ENCODE measurements around the gene WDR7. TPM values are rescaled to one million over a fixed set of nuclear protein-coding genes. Genes with fewer than 3 reads are reported as not detected.

The WDR7 gene
- total and polyA plus RNA-seq, 4 experiments from 2014 or later, result 22.3 to 50.8 (median 36.2) TPM

DNA sequence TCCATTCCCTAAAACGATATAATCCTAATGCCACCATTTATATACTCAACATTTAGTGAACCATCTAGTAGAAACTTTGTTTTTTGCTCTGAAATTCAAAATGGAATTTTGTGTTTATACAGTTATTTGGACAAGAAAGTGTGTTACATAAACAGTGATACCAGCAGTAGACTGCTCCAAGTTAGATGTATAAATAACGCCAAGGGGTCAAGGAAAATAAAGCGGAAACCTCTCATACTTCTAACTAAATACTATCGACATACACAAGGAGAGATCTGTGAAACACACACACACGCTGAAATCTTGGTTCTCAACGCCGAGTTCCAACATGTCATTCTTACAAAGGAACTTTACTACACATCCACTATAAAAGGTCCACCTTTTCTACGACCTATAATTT lies 14.0 kb upstream of the WDR7 start:
- peak in 1 of 5 donors; percentile 9 for DNase-seq
- H3K27ac ChIP-seq (ENCODE audit: low read depth, low read length), result peak overlapping the region; percentile 80
- ChIA-PET POLR2A (ENCODE audit: partially characterized antibody) (interaction anchor here (1.3 to 3.0 kb wide), 3 partner anchors 10 to 16 kb away, joined by 6 to 47 read pairs (median 12); partner anchors contain the start of gene WDR7), CTCF (ENCODE audit: partially characterized antibody) (interaction anchor here (1.0 to 2.2 kb wide), 5 partner anchors 10 to 74 kb away, joined by 3 to 6 read pairs (median 4); no protein-coding TSS in a partner anchor)
- no peaks in the 10 kb centered on the region for H3K9me3 ChIP-seq (ENCODE audit: control insufficient read depth in 1 of 2, low read length in 2 of 2)
- H3K4me3 ChIP-seq (ENCODE audit: low read length in 2 of 2), result peak overlapping the region; percentile 64 to 93
- intact Hi-C loops (cut with micrococcal nuclease), result loop anchor here (5.0 kb wide), 1 partner anchor 70 kb away; no protein-coding TSS in a partner anchor
- H3K36me3 Mint-ChIP-seq, result peaks cover 4 to 32% of the 10 kb centered on the region in 2 donors
- no peaks in the 10 kb centered on the region for H3K27me3 Mint-ChIP-seq
- H3K9me3 Mint-ChIP-seq, result no peaks in the 10 kb centered on the region
- H3K4me1 ChIP-seq (ENCODE audit: insufficient read depth, low read length), result peaks cover 48% of the 10 kb centered on the region
- H3K4me3 Mint-ChIP-seq, result peak overlapping the region; percentile 95 to 100 (median 99)
- no peaks in the 10 kb centered on the region for H3K36me3 ChIP-seq (ENCODE audit: insufficient read depth, low read length)
- H3K4me1 Mint-ChIP-seq, result peaks cover 41 to 63% (median 52%) of the 10 kb centered on the region in 4 donors
- peak overlapping the region; percentile 89 to 99 (median 98) for H3K27ac Mint-ChIP-seq
- H3K27me3 ChIP-seq (ENCODE audit: insufficient read depth, low read length), result no peaks in the 10 kb centered on the region

DNA sequence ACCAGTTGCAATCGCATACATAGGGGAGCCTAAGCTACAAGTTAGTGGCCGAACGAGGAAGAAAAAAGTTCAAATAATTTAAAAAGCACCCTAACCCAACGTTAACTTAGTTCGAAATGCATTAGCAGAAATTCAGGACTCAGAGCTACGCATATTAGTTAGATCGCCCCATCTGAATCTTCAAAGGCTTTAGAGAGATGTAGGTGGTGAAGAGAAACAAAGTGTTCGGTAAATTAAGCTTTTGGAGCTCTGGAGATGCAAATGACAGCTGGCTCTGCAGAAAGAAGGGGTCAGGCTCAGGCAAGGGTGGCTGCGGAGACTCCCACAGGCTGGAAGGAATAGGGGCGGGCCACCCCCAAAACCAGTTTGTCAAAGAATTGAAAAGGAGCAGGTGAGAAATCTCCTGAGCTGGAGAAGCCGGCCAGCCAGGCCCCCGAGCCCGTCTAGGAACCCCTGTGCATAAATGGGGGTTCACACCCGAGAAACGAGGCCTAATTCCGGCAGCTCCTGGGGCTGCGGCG lies 13.4 kb upstream of the WDR7 start:
- peaks cover 3 to 28% of the 10 kb centered on the region in 2 donors for H3K36me3 Mint-ChIP-seq
- no peaks in the 10 kb centered on the region for H3K9me3 Mint-ChIP-seq
- ChIA-PET POLR2A (ENCODE audit: partially characterized antibody) (interaction anchor here (1.1 to 3.0 kb wide), 5 partner anchors 9 to 42 kb away, joined by 3 to 47 read pairs (median 6); partner anchors contain the start of gene WDR7), CTCF (ENCODE audit: partially characterized antibody) (interaction anchor here (1.0 to 2.2 kb wide), 5 partner anchors 10 to 74 kb away, joined by 3 to 6 read pairs (median 4); no protein-coding TSS in a partner anchor)
- H3K4me1 Mint-ChIP-seq, result peaks cover 39 to 57% (median 48%) of the 10 kb centered on the region in 4 donors
- intact Hi-C loops (cut with micrococcal nuclease), result loop anchor here (1.0 to 5.0 kb wide), 4 partner anchors 14 to 993 kb away; partner anchors contain the start of genes NARS1 and WDR7
- H3K36me3 ChIP-seq (ENCODE audit: insufficient read depth, low read length), result no peaks in the 10 kb centered on the region
- no peaks in the 10 kb centered on the region for H3K27me3 Mint-ChIP-seq
- H3K27me3 ChIP-seq (ENCODE audit: insufficient read depth, low read length), result no peaks in the 10 kb centered on the region
- peak overlapping the region; percentile 89 to 99 (median 98) for H3K27ac Mint-ChIP-seq
- peak in 2 of 5 donors; percentile 4 to 47 for DNase-seq
- H3K9me3 ChIP-seq (ENCODE audit: control insufficient read depth in 1 of 2, low read length in 2 of 2), result no peaks in the 10 kb centered on the region
- peaks cover 42% of the 10 kb centered on the region for H3K4me1 ChIP-seq (ENCODE audit: insufficient read depth, low read length)
- H3K4me3 ChIP-seq (ENCODE audit: low read length in 2 of 2), result peak overlapping the region; percentile 64 to 93
- H3K4me3 Mint-ChIP-seq, result peak overlapping the region; percentile 95 to 100 (median 99)
- H3K27ac ChIP-seq (ENCODE audit: low read depth, low read length), result peak overlapping the region; percentile 80

- Histone ChIP-seq H3K4me1 (ENCODE audit: insufficient read depth, low read length) (peaks cover 42% of the 10 kb centered on the region), H3K9me3 (ENCODE audit: control insufficient read depth in 1 of 2, low read length in 2 of 2) (no peaks in the 10 kb centered on the region), H3K27ac (ENCODE audit: low read depth, low read length) (peak within 1 kb of the TSS; percentile 80), H3K36me3 (ENCODE audit: insufficient read depth, low read length) (no peaks in the 10 kb centered on the region), H3K27me3 (ENCODE audit: insufficient read depth, low read length) (no peaks in the 10 kb centered on the region), H3K4me3 (ENCODE audit: low read length in 2 of 2) (peak within 1 kb of the TSS; percentile 64 to 93)
- Mint-ChIP-seq H3K27ac (peak within 1 kb of the TSS; percentile 89 to 99 (median 98)), H3K4me3 (peak within 1 kb of the TSS; percentile 95 to 100 (median 99)), H3K9me3 (no peaks in the 10 kb centered on the region), H3K36me3 (peaks cover 0 to 25% of the 10 kb centered on the region in 2 donors), H3K27me3 (no peaks in the 10 kb centered on the region), H3K4me1 (peaks cover 37 to 53% (median 45%) of the 10 kb centered on the region in 4 donors)
- ChIA-PET CTCF (ENCODE audit: partially characterized antibody) (interaction anchor here (1.0 to 2.5 kb wide), 6 partner anchors 9 to 73 kb away, joined by 3 to 21 read pairs (median 5); partner anchors contain the start of gene WDR7), POLR2A (ENCODE audit: partially characterized antibody) (interaction anchor here (1.1 to 3.0 kb wide), 5 partner anchors 8 to 42 kb away, joined by 3 to 47 read pairs (median 6); partner anchors contain the start of gene WDR7)
- DNase-seq, result peak; percentile 97 to 99 (median 98)
- intact Hi-C loops (cut with micrococcal nuclease), result loop anchor here (1.0 to 5.0 kb wide), 4 partner anchors 13 to 992 kb away; partner anchors contain the start of genes NARS1 and WDR7
These were observed 12.7 kb upstream of the WDR7 start, which contains the start of gene TXNL1 for GRCh38 chr18:56638232-56639103. Gene TXNL1 (minus strand): TSS chr18:56638592. CDS start chr18:56638440, 152 bp downstream.

GRCh38 chr18:56639104-56639381 lies 12.1 kb upstream of the WDR7 start:
- intact Hi-C loops (cut with micrococcal nuclease), result loop anchor here (5.0 kb wide), 1 partner anchor 68 kb away; no protein-coding TSS in a partner anchor
- Histone ChIP-seq H3K27me3 (ENCODE audit: insufficient read depth, low read length) (no peaks in the 10 kb centered on the region), H3K36me3 (ENCODE audit: insufficient read depth, low read length) (no peaks in the 10 kb centered on the region), H3K9me3 (ENCODE audit: control insufficient read depth in 1 of 2, low read length in 2 of 2) (no peaks in the 10 kb centered on the region), H3K27ac (ENCODE audit: low read depth, low read length) (peak overlapping the region; percentile 80), H3K4me1 (ENCODE audit: insufficient read depth, low read length) (peaks cover 41% of the 10 kb centered on the region), H3K4me3 (ENCODE audit: low read length in 2 of 2) (peak overlapping the region; percentile 45 to 64)
- CTCF ChIA-PET (ENCODE audit: partially characterized antibody), result interaction anchor here (1.5 to 2.5 kb wide), 3 partner anchors 8 to 70 kb away, joined by 6 to 21 read pairs (median 6); partner anchors contain the start of gene WDR7
- Mint-ChIP-seq H3K27me3 (no peaks in the 10 kb centered on the region), H3K36me3 (peaks cover 0 to 23% of the 10 kb centered on the region in 2 donors), H3K27ac (peak overlapping the region; percentile 89 to 99 (median 98)), H3K4me3 (peak overlapping the region; percentile 95 to 100 (median 99)), H3K9me3 (no peaks in the 10 kb centered on the region), H3K4me1 (peaks cover 35 to 51% (median 43%) of the 10 kb centered on the region in 4 donors)
- peak in 1 of 5 donors; percentile 7 for DNase-seq
- POLR2A ChIA-PET (ENCODE audit: partially characterized antibody), result interaction anchor here (1.3 to 3.0 kb wide), 2 partner anchors 12 to 41 kb away, joined by 3 to 47 read pairs; partner anchors contain the start of gene WDR7

DNA sequence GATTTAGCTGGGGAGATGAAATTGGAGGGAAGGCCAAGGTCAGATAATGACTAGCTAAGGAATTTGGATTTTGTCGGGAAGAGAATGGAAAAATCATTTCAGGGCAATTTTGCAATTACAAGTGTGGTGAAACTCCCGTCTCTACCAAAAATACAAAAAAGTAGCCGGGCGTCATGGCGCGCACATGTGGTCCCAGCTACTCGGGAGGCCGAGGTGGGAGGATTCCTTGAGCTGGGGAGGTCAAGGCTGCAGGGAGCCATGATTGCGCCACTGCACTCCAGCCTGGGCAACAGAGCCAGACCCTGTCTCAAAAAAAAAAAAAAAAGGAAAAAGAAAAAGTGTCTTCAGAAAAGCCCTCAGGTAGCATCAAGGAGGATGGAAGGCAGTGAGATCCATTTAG lies 11.6 kb upstream of the WDR7 start:
- peak overlapping the region in 1 of 2 donors; percentile 64 for H3K4me3 ChIP-seq (ENCODE audit: low read length in 2 of 2)
- peaks cover 0 to 20% of the 10 kb centered on the region in 2 donors for H3K36me3 Mint-ChIP-seq
- no peak overlapping the region for H3K27ac ChIP-seq (ENCODE audit: low read depth, low read length)
- H3K4me1 Mint-ChIP-seq, result peaks cover 31 to 46% (median 39%) of the 10 kb centered on the region in 4 donors
- H3K27me3 Mint-ChIP-seq, result no peaks in the 10 kb centered on the region
- intact Hi-C loops (cut with micrococcal nuclease), result loop anchor here (5.0 kb wide), 1 partner anchor 68 kb away; no protein-coding TSS in a partner anchor
- H3K9me3 ChIP-seq (ENCODE audit: control insufficient read depth in 1 of 2, low read length in 2 of 2), result no peaks in the 10 kb centered on the region
- ChIA-PET CTCF (ENCODE audit: partially characterized antibody) (interaction anchor here (1.5 to 2.5 kb wide), 2 partner anchors 12 to 69 kb away, joined by 6 to 21 read pairs; partner anchors contain the start of gene WDR7), POLR2A (ENCODE audit: partially characterized antibody) (interaction anchor here (3.0 kb wide), 1 partner anchor 11 kb away, joined by 47 read pairs; the partner anchor contains the start of gene WDR7)
- no peak for DNase-seq
- H3K27me3 ChIP-seq (ENCODE audit: insufficient read depth, low read length), result no peaks in the 10 kb centered on the region
- peaks cover 38% of the 10 kb centered on the region for H3K4me1 ChIP-seq (ENCODE audit: insufficient read depth, low read length)
- no peaks in the 10 kb centered on the region for H3K9me3 Mint-ChIP-seq
- peak overlapping the region in 7 of 8 donors; percentile 65 to 100 (median 99) for H3K4me3 Mint-ChIP-seq
- no peaks in the 10 kb centered on the region for H3K36me3 ChIP-seq (ENCODE audit: insufficient read depth, low read length)
- peak overlapping the region; percentile 89 to 99 (median 98) for H3K27ac Mint-ChIP-seq

DNA sequence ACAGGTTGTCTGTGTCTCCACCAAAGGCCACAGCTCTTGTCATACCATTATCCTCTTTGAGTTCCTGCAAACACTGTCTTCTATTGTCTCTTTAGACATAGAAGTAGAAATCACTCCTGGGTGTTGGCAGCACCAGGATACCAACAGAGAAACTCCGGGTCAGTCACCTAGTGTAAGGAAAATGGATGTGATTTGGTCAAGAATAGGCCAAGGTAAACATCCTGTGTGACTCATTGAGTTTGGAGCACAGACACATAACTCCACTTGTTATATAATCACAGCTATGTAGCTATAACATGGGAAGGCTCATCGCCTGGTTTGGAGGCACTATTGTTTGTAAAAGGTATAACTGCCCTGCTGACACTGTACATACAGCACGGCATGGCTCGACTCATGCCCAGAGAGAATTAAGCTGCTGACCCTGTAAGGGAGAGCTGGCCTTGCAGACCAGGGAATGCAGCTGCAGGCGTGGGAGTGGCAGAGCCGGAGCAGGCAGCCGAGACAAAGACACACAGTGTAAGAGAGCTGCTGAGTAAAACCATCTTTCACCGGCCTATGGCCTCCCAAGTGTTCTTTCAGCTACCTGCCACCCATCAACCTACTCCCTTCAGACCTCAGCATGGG lies 9.3 kb upstream of the WDR7 start:
- no peaks in the 10 kb centered on the region for H3K27me3 Mint-ChIP-seq
- DNase-seq, result no peak
- H3K27ac Mint-ChIP-seq, result peak overlapping the region in 2 of 7 donors; percentile 51 to 81
- H3K4me1 ChIP-seq (ENCODE audit: insufficient read depth, low read length), result peaks cover 16% of the 10 kb centered on the region
- H3K4me3 Mint-ChIP-seq, result no peak overlapping the region
- no peaks in the 10 kb centered on the region for H3K27me3 ChIP-seq (ENCODE audit: insufficient read depth, low read length)
- H3K9me3 Mint-ChIP-seq, result no peaks in the 10 kb centered on the region
- H3K4me3 ChIP-seq (ENCODE audit: low read length in 2 of 2), result no peak overlapping the region
- CTCF ChIA-PET (ENCODE audit: partially characterized antibody), result interaction anchor here (1.5 to 1.6 kb wide), 2 partner anchors 9 to 67 kb away, joined by 4 to 11 read pairs; partner anchors contain the start of gene WDR7
- H3K27ac ChIP-seq (ENCODE audit: low read depth, low read length), result no peak overlapping the region
- intact Hi-C loops (cut with micrococcal nuclease), result no loop called here
- no peaks in the 10 kb centered on the region for H3K9me3 ChIP-seq (ENCODE audit: control insufficient read depth in 1 of 2, low read length in 2 of 2)
- H3K4me1 Mint-ChIP-seq, result peaks cover 15 to 35% (median 23%) of the 10 kb centered on the region in 4 donors
- POLR2A ChIA-PET (ENCODE audit: partially characterized antibody), result interaction anchor here (1.4 kb wide), 1 partner anchor 10 kb away, joined by 10 read pairs; the partner anchor contains the start of gene WDR7
- peaks cover 0 to 15% of the 10 kb centered on the region in 2 donors for H3K36me3 Mint-ChIP-seq
- H3K36me3 ChIP-seq (ENCODE audit: insufficient read depth, low read length), result no peaks in the 10 kb centered on the region
